Measurements from ENCODE around the gene PEX16. TPM values are rescaled to one million over a fixed set of nuclear protein-coding genes. Genes with fewer than 3 reads are reported as not detected.

Gene PEX16
- total and polyA plus RNA-seq, 2 of the 13 experiments (the other 11 are each of a cell fraction or from before 2014, with no cell fraction given), result 12.5 to 21.8 TPM

GRCh38 chr11:45877845-45878244, 39.8 kb downstream of the PEX16 start:
- BruUV-seq (replicated peaks), result no TSS peak
- H3K4me3 ChIP-seq (replicated peaks in 1 of 3; ENCODE audit: insufficient read depth in 1 of 3, low read depth in 2 of 3, low read length in 3 of 3), result no peak overlapping the region
- H3K27ac ChIP-seq (ENCODE audit: extremely low read length, insufficient read depth, low read length), result no peak overlapping the region
- intact Hi-C loops (cut with micrococcal nuclease; ENCODE audit: unreplicated experiment), result no loop called here
- no peaks in the 10 kb centered on the region for H3K4me1 ChIP-seq (ENCODE audit: insufficient read depth, low read length)
- FAIRE-seq, result no peak
- ChIA-PET POLR2A (no interaction called here), CTCF (ENCODE audit: low intra/inter-chr PET ratio, low total read pairs) (no interaction called here)
- no peak overlapping the region for H3K9ac ChIP-seq (ENCODE audit: insufficient read depth, low read depth, low read length)
- H3K4me2 ChIP-seq (ENCODE audit: low read depth, low read length), result no peak overlapping the region
- H3K79me2 ChIP-seq (ENCODE audit: insufficient read depth, low read length), result no peaks in the 10 kb centered on the region
- no peaks in the 10 kb centered on the region for H3K27me3 ChIP-seq (ENCODE audit: control insufficient read depth in 1 of 2, insufficient read depth in 2 of 2, low read length in 2 of 2)
- no peak for ATAC-seq
- 0 out of 2 replicates have a peak, but pooled peaks cover 3% of the 10 kb centered on the region for H4K20me1 ChIP-seq (ENCODE audit: insufficient read depth, low read length)
- H3K36me3 ChIP-seq (replicated peaks in 1 of 2; ENCODE audit: control insufficient read depth in 1 of 2, insufficient read depth in 2 of 2, low read length in 2 of 2), result peaks cover 18 to 39% of the 10 kb centered on the region in 2 experiments
- no peak for DNase-seq (ENCODE audit: low spot score)
- TF ChIP-seq ZNF350 (CRISPR knock-in tag; IDR thresholded peaks at IDR 0.05; ENCODE audit: borderline replicate concordance, low read depth) (no peak), SMARCC2 (IDR thresholded peaks at IDR 0.05) (no peak)
- no peak overlapping the region for H2AFZ ChIP-seq (ENCODE audit: low read length)
- WGBS (ENCODE audit: low lambda C conversion rate), result 96% methylated on average over 3 of the region's 3 CpGs
- in situ Hi-C loops (cut with HindIII; ENCODE audit: extremely low pct_ligation_motif_present, low pct_unique_long_range_greater_than_20kb), result no loop called here
- H3K9me3 ChIP-seq (ENCODE audit: low read length), result no peaks in the 10 kb centered on the region

GRCh38 chr11:45877221-45877620, 40.5 kb downstream of the PEX16 start:
- WGBS (ENCODE audit: low lambda C conversion rate), result 98% methylated on average over 7 of the region's 8 CpGs
- no peaks in the 10 kb centered on the region for H3K79me2 ChIP-seq (ENCODE audit: insufficient read depth, low read length)
- FAIRE-seq (no peak), DNase-seq (ENCODE audit: low spot score) (no peak), ATAC-seq (no peak)
- no peak overlapping the region for H3K4me2 ChIP-seq (ENCODE audit: low read depth, low read length)
- no peak overlapping the region for H3K4me3 ChIP-seq (replicated peaks in 1 of 3; ENCODE audit: insufficient read depth in 1 of 3, low read depth in 2 of 3, low read length in 3 of 3)
- no TSS peak for BruUV-seq (replicated peaks)
- no peaks in the 10 kb centered on the region for H3K27me3 ChIP-seq (ENCODE audit: control insufficient read depth in 1 of 2, insufficient read depth in 2 of 2, low read length in 2 of 2)
- peaks cover 20 to 40% of the 10 kb centered on the region in 2 experiments for H3K36me3 ChIP-seq (replicated peaks in 1 of 2; ENCODE audit: control insufficient read depth in 1 of 2, insufficient read depth in 2 of 2, low read length in 2 of 2)
- no peak overlapping the region for H2AFZ ChIP-seq (ENCODE audit: low read length)
- in situ Hi-C loops (cut with HindIII; ENCODE audit: extremely low pct_ligation_motif_present, low pct_unique_long_range_greater_than_20kb) (no loop called here), intact Hi-C loops (cut with micrococcal nuclease; ENCODE audit: unreplicated experiment) (no loop called here)
- ChIA-PET POLR2A (no interaction called here), CTCF (ENCODE audit: low intra/inter-chr PET ratio, low total read pairs) (no interaction called here)
- no peaks in the 10 kb centered on the region for H3K4me1 ChIP-seq (ENCODE audit: insufficient read depth, low read length)
- H3K27ac ChIP-seq (ENCODE audit: extremely low read length, insufficient read depth, low read length), result no peak overlapping the region
- no peak overlapping the region for H3K9ac ChIP-seq (ENCODE audit: insufficient read depth, low read depth, low read length)
- H4K20me1 ChIP-seq (ENCODE audit: insufficient read depth, low read length), result 0 out of 2 replicates have a peak, but pooled peaks cover 3% of the 10 kb centered on the region
- H3K9me3 ChIP-seq (ENCODE audit: low read length), result no peaks in the 10 kb centered on the region
- TF ChIP-seq SALL2 (CRISPR knock-in tag; IDR thresholded peaks at IDR 0.05) (no peak), ZNF335 (CRISPR knock-in tag; IDR thresholded peaks at IDR 0.05) (no peak), STAG1 (CRISPR knock-in tag; IDR thresholded peaks at IDR 0.05) (no peak), KDM6A (CRISPR knock-in tag; IDR thresholded peaks at IDR 0.05; ENCODE audit: low read depth) (no peak)
- TF ChIP-seq, protein P1, sequence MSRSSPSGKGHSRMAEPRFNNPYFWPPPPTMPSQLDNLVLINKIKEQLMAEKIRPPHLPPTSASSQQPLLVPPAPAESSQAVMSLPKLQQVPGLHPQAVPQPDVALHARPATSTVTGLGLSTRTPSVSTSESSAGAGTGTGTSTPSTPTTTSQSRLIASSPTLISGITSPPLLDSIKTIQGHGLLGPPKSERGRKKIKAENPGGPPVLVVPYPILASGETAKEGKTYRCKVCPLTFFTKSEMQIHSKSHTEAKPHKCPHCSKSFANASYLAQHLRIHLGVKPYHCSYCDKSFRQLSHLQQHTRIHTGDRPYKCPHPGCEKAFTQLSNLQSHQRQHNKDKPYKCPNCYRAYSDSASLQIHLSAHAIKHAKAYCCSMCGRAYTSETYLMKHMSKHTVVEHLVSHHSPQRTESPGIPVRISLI (CRISPR knock-in tag; IDR thresholded peaks at IDR 0.05; ENCODE audit: borderline replicate concordance), result no peak
- TF ChIP-seq, protein P2, sequence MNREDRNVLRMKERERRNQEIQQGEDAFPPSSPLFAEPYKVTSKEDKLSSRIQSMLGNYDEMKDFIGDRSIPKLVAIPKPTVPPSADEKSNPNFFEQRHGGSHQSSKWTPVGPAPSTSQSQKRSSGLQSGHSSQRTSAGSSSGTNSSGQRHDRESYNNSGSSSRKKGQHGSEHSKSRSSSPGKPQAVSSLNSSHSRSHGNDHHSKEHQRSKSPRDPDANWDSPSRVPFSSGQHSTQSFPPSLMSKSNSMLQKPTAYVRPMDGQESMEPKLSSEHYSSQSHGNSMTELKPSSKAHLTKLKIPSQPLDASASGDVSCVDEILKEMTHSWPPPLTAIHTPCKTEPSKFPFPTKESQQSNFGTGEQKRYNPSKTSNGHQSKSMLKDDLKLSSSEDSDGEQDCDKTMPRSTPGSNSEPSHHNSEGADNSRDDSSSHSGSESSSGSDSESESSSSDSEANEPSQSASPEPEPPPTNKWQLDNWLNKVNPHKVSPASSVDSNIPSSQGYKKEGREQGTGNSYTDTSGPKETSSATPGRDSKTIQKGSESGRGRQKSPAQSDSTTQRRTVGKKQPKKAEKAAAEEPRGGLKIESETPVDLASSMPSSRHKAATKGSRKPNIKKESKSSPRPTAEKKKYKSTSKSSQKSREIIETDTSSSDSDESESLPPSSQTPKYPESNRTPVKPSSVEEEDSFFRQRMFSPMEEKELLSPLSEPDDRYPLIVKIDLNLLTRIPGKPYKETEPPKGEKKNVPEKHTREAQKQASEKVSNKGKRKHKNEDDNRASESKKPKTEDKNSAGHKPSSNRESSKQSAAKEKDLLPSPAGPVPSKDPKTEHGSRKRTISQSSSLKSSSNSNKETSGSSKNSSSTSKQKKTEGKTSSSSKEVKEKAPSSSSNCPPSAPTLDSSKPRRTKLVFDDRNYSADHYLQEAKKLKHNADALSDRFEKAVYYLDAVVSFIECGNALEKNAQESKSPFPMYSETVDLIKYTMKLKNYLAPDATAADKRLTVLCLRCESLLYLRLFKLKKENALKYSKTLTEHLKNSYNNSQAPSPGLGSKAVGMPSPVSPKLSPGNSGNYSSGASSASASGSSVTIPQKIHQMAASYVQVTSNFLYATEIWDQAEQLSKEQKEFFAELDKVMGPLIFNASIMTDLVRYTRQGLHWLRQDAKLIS (CRISPR knock-in tag; IDR thresholded peaks at IDR 0.05), result no peak
- TF ChIP-seq, protein P3, sequence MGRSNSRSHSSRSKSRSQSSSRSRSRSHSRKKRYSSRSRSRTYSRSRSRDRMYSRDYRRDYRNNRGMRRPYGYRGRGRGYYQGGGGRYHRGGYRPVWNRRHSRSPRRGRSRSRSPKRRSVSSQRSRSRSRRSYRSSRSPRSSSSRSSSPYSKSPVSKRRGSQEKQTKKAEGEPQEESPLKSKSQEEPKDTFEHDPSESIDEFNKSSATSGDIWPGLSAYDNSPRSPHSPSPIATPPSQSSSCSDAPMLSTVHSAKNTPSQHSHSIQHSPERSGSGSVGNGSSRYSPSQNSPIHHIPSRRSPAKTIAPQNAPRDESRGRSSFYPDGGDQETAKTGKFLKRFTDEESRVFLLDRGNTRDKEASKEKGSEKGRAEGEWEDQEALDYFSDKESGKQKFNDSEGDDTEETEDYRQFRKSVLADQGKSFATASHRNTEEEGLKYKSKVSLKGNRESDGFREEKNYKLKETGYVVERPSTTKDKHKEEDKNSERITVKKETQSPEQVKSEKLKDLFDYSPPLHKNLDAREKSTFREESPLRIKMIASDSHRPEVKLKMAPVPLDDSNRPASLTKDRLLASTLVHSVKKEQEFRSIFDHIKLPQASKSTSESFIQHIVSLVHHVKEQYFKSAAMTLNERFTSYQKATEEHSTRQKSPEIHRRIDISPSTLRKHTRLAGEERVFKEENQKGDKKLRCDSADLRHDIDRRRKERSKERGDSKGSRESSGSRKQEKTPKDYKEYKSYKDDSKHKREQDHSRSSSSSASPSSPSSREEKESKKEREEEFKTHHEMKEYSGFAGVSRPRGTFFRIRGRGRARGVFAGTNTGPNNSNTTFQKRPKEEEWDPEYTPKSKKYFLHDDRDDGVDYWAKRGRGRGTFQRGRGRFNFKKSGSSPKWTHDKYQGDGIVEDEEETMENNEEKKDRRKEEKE (IDR thresholded peaks at IDR 0.05), result no peak
